Naive thymus-derived CD4-positive, alpha-beta T cell (primary cell): ENCODE results near the gene ICAM2. TPM values are rescaled to one million over a fixed set of nuclear protein-coding genes. Genes with fewer than 3 reads are reported as not detected.

Source experiments
- ATAC-seq: fragments of 150-1000 bp; cut with Tn5 transposase; 2 replicates; pipeline ENCODE4 v1.10.0; 2021; ENCODE audit warnings: mild to moderate bottlenecking, moderate library complexity
- CTCF ChIA-PET: fragments of 350-600 bp; sonication (Branson Sonifier 250); formaldehyde crosslinking; loops from one replicate; lab custom pipeline; 2021; ENCODE audit warnings: antibody characterized with exemption; lab: Charles Lee
- POLR2A ChIA-PET: fragments of 350-600 bp; sonication (Branson Sonifier 250); formaldehyde crosslinking; loops from one replicate; lab custom pipeline; 2021; ENCODE audit warnings: antibody characterized with exemption, inconsistent platforms; lab: Charles Lee
- DNase-seq, 9 donors: peaks; one replicate each; pipeline versions ENCODE4 v3.0.0 to v3.0.0-alpha.2; 2020 to 2022; ENCODE audit warnings: mixed read lengths in 1 of 9
- H3K27ac ChIP-seq: one replicate; pipeline ENCODE4 v1.7.0; 2013; ENCODE audit warnings: mild to moderate bottlenecking, low read depth, low read length, moderate library complexity
- H3K27me3 ChIP-seq, 2 donors: one replicate each; pipeline ENCODE4 v1.7.0; 2013; ENCODE audit warnings: low read length in 2 of 2, mild to moderate bottlenecking in 2 of 2, moderate library complexity in 2 of 2; ENCODE audit not compliant: control insufficient read depth in 2 of 2, insufficient read depth in 2 of 2
- H3K36me3 ChIP-seq, 3 experiments: 1 replicate in 2 of 3; 2 replicates in 1 of 3; pipeline ENCODE4 v1.7.0; 2013; ENCODE audit warnings: low read length in 3 of 3, mild to moderate bottlenecking in 3 of 3, moderate library complexity in 1 of 3; ENCODE audit not compliant: insufficient read depth in 3 of 3, control insufficient read depth in 2 of 3
- H3K4me1 ChIP-seq, 2 donors: one replicate each; pipeline ENCODE4 v1.7.0; 2013; ENCODE audit warnings: low read length in 2 of 2, mild to moderate bottlenecking in 2 of 2, moderate library complexity in 1 of 2; ENCODE audit not compliant: control insufficient read depth in 2 of 2, insufficient read depth in 2 of 2
- H3K4me3 ChIP-seq: 2 replicates; pipeline ENCODE4 v1.7.0; 2013; ENCODE audit warnings: mild to moderate bottlenecking, low read length
- H3K9me3 ChIP-seq, 3 experiments: 1 replicate in 2 of 3; 2 replicates in 1 of 3; pipeline ENCODE4 v1.7.0; 2013; ENCODE audit warnings: low read length in 3 of 3; ENCODE audit not compliant: control insufficient read depth in 2 of 3
- H3K27ac Mint-ChIP-seq, 9 donors: one replicate each; pipeline ENCODE4 v1.8.0; 2020 to 2022; ENCODE audit warnings: mixed read lengths in 9 of 9, mild to moderate bottlenecking in 8 of 9, moderate library complexity in 5 of 9, inconsistent platforms in 2 of 9
- H3K27me3 Mint-ChIP-seq, 5 donors: one replicate each; pipeline ENCODE4 v1.8.0; 2021 to 2022; ENCODE audit warnings: mixed read lengths in 5 of 5, mild to moderate bottlenecking in 1 of 5
- H3K36me3 Mint-ChIP-seq, 5 donors: one replicate each; pipeline ENCODE4 v1.8.0; 2020 to 2022; ENCODE audit warnings: mixed read lengths in 5 of 5, mild to moderate bottlenecking in 3 of 5, inconsistent platforms in 1 of 5
- H3K4me1 Mint-ChIP-seq, 7 donors: one replicate each; pipeline ENCODE4 v1.8.0; 2020 to 2022; ENCODE audit warnings: mixed read lengths in 7 of 7, mild to moderate bottlenecking in 3 of 7, inconsistent platforms in 1 of 7
- H3K4me3 Mint-ChIP-seq, 10 donors: one replicate each; pipeline ENCODE4 v1.8.0; 2020 to 2022; ENCODE audit warnings: mild to moderate bottlenecking in 10 of 10, mixed read lengths in 10 of 10, moderate library complexity in 6 of 10, inconsistent platforms in 2 of 10
- H3K9me3 Mint-ChIP-seq, 11 donors: one replicate each; pipeline ENCODE4 v1.8.0; 2020 to 2022; ENCODE audit warnings: mixed read lengths in 11 of 11, mild to moderate bottlenecking in 4 of 11, inconsistent platforms in 1 of 11, moderate library complexity in 1 of 11
- intact Hi-C, 2 donors: fragments of 100-400 bp; cut with micrococcal nuclease; formaldehyde crosslinking; loops; one replicate each; pipeline ENCODE4 v1.15.1; 2023
- polyA plus RNA-seq, 2 donors: library from polyadenylated mRNA; unstranded; fragments of 300-500 nt; fragmentation: Illumina TruSeq; gene quantifications; one replicate each; pipeline ENCODE4 v1.2.3, GENCODE V29; 2021
- total RNA-seq, 6 experiments: library from RNA in 5 of 6; stranded (reverse) in 5 of 6; gene quantifications; 1 replicate in 5 of 6; 2 replicates in 1 of 6; pipeline ENCODE4 v1.2.3 and lab custom pipeline; 2021 to 2026

The ICAM2 gene
- total and polyA plus RNA-seq, 7 experiments from 2014 or later, result 60.9 to 414 (median 131) TPM

GRCh38 chr17:63962298-63962744 is 58.1 kb downstream of the ICAM2 start:
- Mint-ChIP-seq H3K4me3 (no peak overlapping the region), H3K36me3 (no peaks in the 10 kb centered on the region), H3K27me3 (no peaks in the 10 kb centered on the region), H3K4me1 (peaks cover 9 to 23% (median 15%) of the 10 kb centered on the region in 7 donors), H3K9me3 (no peaks in the 10 kb centered on the region), H3K27ac (peak overlapping the region in 3 of 9 donors; percentile 33 to 63 (median 51))
- ChIA-PET POLR2A (interaction anchor here (1.2 kb wide), 1 partner anchor 183 kb away, joined by 3 read pairs; no protein-coding TSS in a partner anchor), CTCF (no interaction called here)
- intact Hi-C loops, result no loop called here
- peaks cover 9 to 12% of the 10 kb centered on the region in 2 donors for H3K4me1 ChIP-seq
- H3K27me3 ChIP-seq, result no peaks in the 10 kb centered on the region
- no peaks in the 10 kb centered on the region for H3K36me3 ChIP-seq
- DNase-seq (no peak), ATAC-seq (no peak)
- H3K27ac ChIP-seq, result no peak overlapping the region
- H3K4me3 ChIP-seq, result no peak overlapping the region
- no peaks in the 10 kb centered on the region for H3K9me3 ChIP-seq

GRCh38 chr17:63961355-63962212 is 58.8 kb downstream of the ICAM2 start:
- no peaks in the 10 kb centered on the region for H3K27me3 ChIP-seq
- no peak overlapping the region for H3K4me3 ChIP-seq
- intact Hi-C loops, result loop anchor here in 1 of 2 donors (1.0 kb wide), 1 partner anchor 169 kb away; the partner anchor contains the start of gene ERN1
- H3K36me3 Mint-ChIP-seq, result no peaks in the 10 kb centered on the region
- H3K4me3 Mint-ChIP-seq, result peak overlapping the region in 3 of 10 donors; percentile 52 to 68 (median 62)
- H3K4me1 Mint-ChIP-seq, result peaks cover 4 to 15% (median 8%) of the 10 kb centered on the region in 7 donors
- peaks cover 5% of the 10 kb centered on the region in 2 donors for H3K4me1 ChIP-seq
- CTCF ChIA-PET, result interaction anchor here (0.9 kb wide), 1 partner anchor 67 kb away, joined by 3 read pairs; no protein-coding TSS in a partner anchor
- peak; percentile 81 for ATAC-seq
- H3K27ac Mint-ChIP-seq, result peak overlapping the region in 2 of 9 donors; percentile 12 to 52
- no peaks in the 10 kb centered on the region for H3K36me3 ChIP-seq
- no peaks in the 10 kb centered on the region for H3K9me3 Mint-ChIP-seq
- DNase-seq, result peak in 2 of 9 donors; percentile 48 to 59
- H3K27ac ChIP-seq, result no peak overlapping the region
- H3K9me3 ChIP-seq, result no peaks in the 10 kb centered on the region
- H3K27me3 Mint-ChIP-seq, result no peaks in the 10 kb centered on the region
- POLR2A ChIA-PET, result interaction anchor here (0.8 to 1.2 kb wide), 2 partner anchors 90 to 184 kb away, joined by 3 to 5 read pairs; no protein-coding TSS in a partner anchor

- no peaks in the 10 kb centered on the region for H3K4me1 ChIP-seq
- no peak overlapping the region for H3K27ac ChIP-seq
- Mint-ChIP-seq H3K4me1 (peaks cover 0 to 19% (median 7%) of the 10 kb centered on the region in 7 donors), H3K27ac (no peak overlapping the region), H3K4me3 (no peak overlapping the region), H3K9me3 (no peaks in the 10 kb centered on the region), H3K27me3 (no peaks in the 10 kb centered on the region), H3K36me3 (no peaks in the 10 kb centered on the region)
- POLR2A ChIA-PET, result interaction anchor here (1.2 kb wide), 1 partner anchor 14 kb away, joined by 3 read pairs; no protein-coding TSS in a partner anchor
- H3K4me3 ChIP-seq, result no peak overlapping the region
- H3K9me3 ChIP-seq, result no peaks in the 10 kb centered on the region
- ATAC-seq (no peak), DNase-seq (no peak)
- intact Hi-C loops, result no loop called here
- CTCF ChIA-PET, result interaction anchor here (1.3 kb wide), 1 partner anchor 14 kb away, joined by 4 read pairs; no protein-coding TSS in a partner anchor
- no peaks in the 10 kb centered on the region for H3K36me3 ChIP-seq
- H3K27me3 ChIP-seq, result no peaks in the 10 kb centered on the region
These were observed 60.0 kb downstream of the ICAM2 start for GRCh38 chr17:63960430-63960829.

GRCh38 chr17:63960006-63960405 is 60.4 kb downstream of the ICAM2 start:
- Mint-ChIP-seq H3K9me3 (no peaks in the 10 kb centered on the region), H3K27ac (peak overlapping the region in 1 of 9 donors; percentile 63), H3K36me3 (no peaks in the 10 kb centered on the region), H3K27me3 (no peaks in the 10 kb centered on the region), H3K4me3 (no peak overlapping the region), H3K4me1 (peaks cover 3 to 22% (median 8%) of the 10 kb centered on the region in 7 donors)
- DNase-seq, result no peak
- intact Hi-C loops, result no loop called here
- ATAC-seq, result no peak
- Histone ChIP-seq H3K4me1 (peaks cover 1 to 2% of the 10 kb centered on the region in 2 donors), H3K36me3 (no peaks in the 10 kb centered on the region), H3K27me3 (no peaks in the 10 kb centered on the region), H3K9me3 (no peaks in the 10 kb centered on the region), H3K4me3 (no peak overlapping the region), H3K27ac (no peak overlapping the region)
- CTCF ChIA-PET, result interaction anchor here (1.3 kb wide), 1 partner anchor 14 kb away, joined by 4 read pairs; no protein-coding TSS in a partner anchor
- POLR2A ChIA-PET, result interaction anchor here (1.2 kb wide), 1 partner anchor 14 kb away, joined by 3 read pairs; no protein-coding TSS in a partner anchor

GRCh38 chr17:63956296-63956920 is 64.0 kb downstream of the ICAM2 start:
- no peaks in the 10 kb centered on the region for H3K9me3 ChIP-seq
- no peak overlapping the region for H3K27ac ChIP-seq
- no peaks in the 10 kb centered on the region for H3K27me3 Mint-ChIP-seq
- intact Hi-C loops, result no loop called here
- ATAC-seq, result no peak
- H3K9me3 Mint-ChIP-seq, result no peaks in the 10 kb centered on the region
- POLR2A ChIA-PET, result no interaction called here
- CTCF ChIA-PET, result interaction anchor here (0.9 to 2.9 kb wide), 2 partner anchors 38 to 69 kb away, joined by 3 to 10 read pairs; partner anchors contain the start of gene GH1
- H3K27ac Mint-ChIP-seq, result peak overlapping the region in 5 of 9 donors; percentile 25 to 84 (median 53)
- H3K4me1 Mint-ChIP-seq, result peaks cover 10 to 32% (median 20%) of the 10 kb centered on the region in 7 donors
- H3K4me3 ChIP-seq, result no peak overlapping the region
- no peaks in the 10 kb centered on the region for H3K36me3 Mint-ChIP-seq
- no peak overlapping the region for H3K4me3 Mint-ChIP-seq
- DNase-seq, result no peak
- no peaks in the 10 kb centered on the region for H3K27me3 ChIP-seq
- no peaks in the 10 kb centered on the region for H3K36me3 ChIP-seq
- H3K4me1 ChIP-seq, result peaks cover 17 to 18% of the 10 kb centered on the region in 2 donors

GRCh38 chr17:63955791-63956190 is 64.6 kb downstream of the ICAM2 start:
- Mint-ChIP-seq H3K27me3 (no peaks in the 10 kb centered on the region), H3K27ac (peak overlapping the region in 6 of 9 donors; percentile 25 to 84 (median 58)), H3K9me3 (no peaks in the 10 kb centered on the region), H3K4me1 (peaks cover 9 to 31% (median 20%) of the 10 kb centered on the region in 7 donors), H3K36me3 (no peaks in the 10 kb centered on the region), H3K4me3 (peak overlapping the region in 1 of 10 donors; percentile 30)
- POLR2A ChIA-PET, result no interaction called here
- no peak overlapping the region for H3K4me3 ChIP-seq
- CTCF ChIA-PET, result interaction anchor here (0.9 to 2.9 kb wide), 2 partner anchors 37 to 70 kb away, joined by 3 to 10 read pairs; partner anchors contain the start of gene GH1
- H3K27me3 ChIP-seq, result no peaks in the 10 kb centered on the region
- H3K36me3 ChIP-seq, result no peaks in the 10 kb centered on the region
- H3K9me3 ChIP-seq, result no peaks in the 10 kb centered on the region
- intact Hi-C loops, result no loop called here
- no peak overlapping the region for H3K27ac ChIP-seq
- peaks cover 17 to 18% of the 10 kb centered on the region in 2 donors for H3K4me1 ChIP-seq
- no peak for DNase-seq
- ATAC-seq, result no peak
